GM12875 (cell line): ENCODE measurements around the gene MS4A10.

Source experiments
- H3K4me3 ChIP-seq: one replicate; pipeline ENCODE4 v1.5.1; 2011; ENCODE audit warnings: low read depth, low read length, control low read depth
- CTCF ChIP-seq: IDR thresholded peaks from 2 replicates; pipeline ENCODE4 v1.5.1; 2011; ENCODE audit warnings: low read depth, mild to moderate bottlenecking, control low read depth, inconsistent platforms, low read length, moderate library complexity, borderline replicate concordance; ENCODE audit not compliant: insufficient read depth

The MS4A10 gene

GRCh38 chr11:60836866-60837515, 51.9 kb downstream of the MS4A10 start:
- TF ChIP-seq CTCF: no peak

GRCh38 chr11:60838132-60838531, 53.0 kb downstream of the MS4A10 start:
- no peak overlapping the region for H3K4me3 ChIP-seq
- TF ChIP-seq CTCF: peak; percentile 41; the same call in 1 of the 2 replicates

More at GRCh38 chr11:60836866-60837515, 51.9 kb downstream of the MS4A10 start:
- H3K4me3 ChIP-seq: no peak overlapping the region

- H3K4me3 ChIP-seq: no peak overlapping the region
- no peak for TF ChIP-seq CTCF
Measured at GRCh38 chr11:60840470-60841430, 55.6 kb downstream of the MS4A10 start.

- H3K4me3 ChIP-seq: peak within 1 kb of the TSS; percentile 96
- no peak for TF ChIP-seq CTCF
Measured at GRCh38 chr11:60841797-60842667, 56.9 kb downstream of the MS4A10 start, which contains the start of gene CCDC86. CCDC86 (plus strand) TSS chr11:60842113; CDS start chr11:60842125, 12 bp downstream.

GRCh38 chr11:60842668-60843600, 57.8 kb downstream of the MS4A10 start:
- peak overlapping the region; percentile 96 for H3K4me3 ChIP-seq
- TF ChIP-seq CTCF: no peak
